PC-3 (cell line): ENCODE measurements around the gene TTLL9. TPM values are rescaled to one million over a fixed set of nuclear protein-coding genes. Genes with fewer than 3 reads are reported as not detected.

ENCODE experiments used
- ATAC-seq: fragments of 200-7000 bp; cut with Tn5 transposase; 2 replicates; pipeline ENCODE4 v1.9.1; 2020; ENCODE audit warnings: mild to moderate bottlenecking, moderate library complexity
- BruUV-seq: library from RNA; stranded (reverse); fragments of 400-500 nt; replicated peaks from 2 replicates; lab custom pipeline; 2021; lab: Mats Ljungman, UMichigan
- CTCF ChIA-PET: fragments of 300-600 bp; sonication (Branson Sonifier 250); formaldehyde crosslinking; loops from one replicate; lab custom pipeline; 2022; ENCODE audit warnings: antibody characterized with exemption; lab: Charles Lee
- POLR2A ChIA-PET: fragments of 300-600 bp; sonication (Branson Sonifier 250); formaldehyde crosslinking; loops from one replicate; lab custom pipeline; 2022; ENCODE audit warnings: antibody characterized with exemption; ENCODE audit not compliant: unreplicated experiment; lab: Charles Lee
- DNase-seq: peaks from one replicate; pipeline ENCODE4 v3.0.0-alpha.2; 2015
- H2AFZ ChIP-seq: fragments of 300-600 bp; sonication (generic); 2 replicates; pipeline ENCODE4 v1.6.0; 2016; ENCODE audit warnings: antibody characterized with exemption, low read length
- H3F3A ChIP-seq: fragments of 300-600 bp; sonication (generic); one replicate; pipeline ENCODE4 v1.6.0; 2017; ENCODE audit warnings: antibody characterized with exemption, low read length, control low read depth, mild to moderate bottlenecking; ENCODE audit not compliant: unreplicated experiment
- H3K27ac ChIP-seq: fragments of 300-600 bp; sonication (generic); 2 replicates; pipeline ENCODE4 v1.5.1; 2016; ENCODE audit warnings: mild to moderate bottlenecking, low read length
- H3K27me3 ChIP-seq: fragments of 300-600 bp; sonication (generic); 2 replicates; pipeline ENCODE4 v1.6.1; 2016; ENCODE audit warnings: low read length, mixed read lengths
- H3K36me3 ChIP-seq: fragments of 300-600 bp; sonication (generic); 2 replicates; pipeline ENCODE4 v1.6.1; 2016; ENCODE audit warnings: low read depth, mixed run types, low read length, mixed read lengths
- H3K4me1 ChIP-seq: fragments of 300-600 bp; sonication (generic); 2 replicates; pipeline ENCODE4 v1.5.1; 2016; ENCODE audit warnings: low read length; ENCODE audit not compliant: insufficient read depth
- H3K4me2 ChIP-seq: fragments of 300-600 bp; sonication (generic); 2 replicates; pipeline ENCODE4 v1.6.0; 2016; ENCODE audit warnings: low read length
- H3K4me3 ChIP-seq: fragments of 300-600 bp; sonication (generic); 2 replicates; pipeline ENCODE4 v1.5.1; 2016; ENCODE audit warnings: mild to moderate bottlenecking, low read length, mixed read lengths
- H3K79me2 ChIP-seq: fragments of 300-600 bp; sonication (generic); 2 replicates; pipeline ENCODE4 v1.6.1; 2017; ENCODE audit warnings: low read length, mixed read lengths
- H3K9ac ChIP-seq: fragments of 300-600 bp; sonication (generic); 2 replicates; pipeline ENCODE4 v1.6.0; 2016; ENCODE audit warnings: mild to moderate bottlenecking, low read length
- H3K9me2 ChIP-seq: fragments of 300-600 bp; sonication (generic); replicated peaks from 2 replicates; pipeline ENCODE4 v1.6.1; 2016; ENCODE audit warnings: mixed run types, low read length, mixed read lengths
- H3K9me3 ChIP-seq: fragments of 300-600 bp; sonication (generic); 2 replicates; pipeline ENCODE4 v1.6.1; 2016; ENCODE audit warnings: low read length, mixed read lengths
- H4K20me1 ChIP-seq: fragments of 300-600 bp; sonication (generic); 2 replicates; pipeline ENCODE4 v1.6.1; 2016; ENCODE audit warnings: low read length, mixed read lengths
- CTCF ChIP-seq: fragments of 300-600 bp; sonication (generic); conservative IDR thresholded peaks from 2 replicates; pipeline ENCODE4 v1.5.1; 2017; ENCODE audit warnings: antibody characterized with exemption, low read depth, mild to moderate bottlenecking, low read length
- EZH2 ChIP-seq: fragments of 300-600 bp; sonication (generic); IDR thresholded peaks from one replicate; pipeline ENCODE4 v1.6.1; 2017; ENCODE audit warnings: antibody characterized with exemption, mild to moderate bottlenecking, low read length; ENCODE audit not compliant: unreplicated experiment
- EZH2phosphoT487 ChIP-seq: fragments of 300-600 bp; sonication (generic); IDR thresholded peaks from 2 replicates; pipeline ENCODE4 v1.6.1; 2018; ENCODE audit warnings: mild to moderate bottlenecking, antibody characterized with exemption, low read length, borderline replicate concordance
- intact Hi-C: fragments of 100-400 bp; cut with micrococcal nuclease; formaldehyde crosslinking; loops from 2 replicates; pipeline ENCODE4 v1.9.0; 2023
- total RNA-seq: library from RNA; depleted of rRNA; stranded (reverse); fragments of >200 nt; gene quantifications from 2 replicates; pipeline ENCODE4 v1.2.3, GENCODE V29; 2014

Gene TTLL9
- total RNA-seq, 1 experiment from 2014 or later, result not detected

GRCh38 chr20:31969991-31970390 lies 99.6 kb downstream of the TTLL9 start:
- POLR2A ChIA-PET, result no interaction called here
- BruUV-seq, result no TSS peak
- CTCF ChIA-PET, result no interaction called here

GRCh38 chr20:31972471-31973021 lies 102.1 kb downstream of the TTLL9 start:
- Histone ChIP-seq H3K27me3 (peaks cover 60% of the 10 kb centered on the region), H3K9me3 (no peaks in the 10 kb centered on the region), H3K4me1 (no peaks in the 10 kb centered on the region), H3K79me2 (no peaks in the 10 kb centered on the region), H4K20me1 (no peaks in the 10 kb centered on the region), H3K9ac (no peak overlapping the region), H2AFZ (no peak overlapping the region), H3K4me2 (no peak overlapping the region), H3K9me2 (no peaks in the 10 kb centered on the region), H3F3A (no peaks in the 10 kb centered on the region), H3K4me3 (no peak overlapping the region), H3K27ac (no peak overlapping the region), H3K36me3 (no peaks in the 10 kb centered on the region)
- ATAC-seq, result no peak
- no TSS peak for BruUV-seq
- CTCF ChIA-PET, result no interaction called here
- DNase-seq, result no peak
- intact Hi-C loops, result no loop called here
- POLR2A ChIA-PET, result no interaction called here
- no peak for TF ChIP-seq CTCF
- TF ChIP-seq EZH2phosphoT487, result no peak
- TF ChIP-seq EZH2, result no peak

More at GRCh38 chr20:31969991-31970390, 99.6 kb downstream of the TTLL9 start:
- Histone ChIP-seq H3K4me3 (no peak overlapping the region), H3K27ac (no peak overlapping the region), H3K36me3 (no peaks in the 10 kb centered on the region), H3K9ac (no peak overlapping the region), H3K4me1 (no peaks in the 10 kb centered on the region), H3K4me2 (no peak overlapping the region), H3F3A (no peaks in the 10 kb centered on the region), H3K9me3 (no peaks in the 10 kb centered on the region), H4K20me1 (no peaks in the 10 kb centered on the region), H3K27me3 (peaks cover 71% of the 10 kb centered on the region), H3K79me2 (no peaks in the 10 kb centered on the region), H3K9me2 (no peaks in the 10 kb centered on the region), H2AFZ (no peak overlapping the region)
- intact Hi-C loops, result no loop called here
- no peak for DNase-seq
- ATAC-seq, result no peak
- no peak for TF ChIP-seq EZH2
- no peak for TF ChIP-seq EZH2phosphoT487
- TF ChIP-seq CTCF, result no peak

- no peaks in the 10 kb centered on the region for H3K9me3 ChIP-seq
- intact Hi-C loops, result no loop called here
These were observed 103.9 kb downstream of the TTLL9 start for GRCh38 chr20:31974296-31974695.

More at GRCh38 chr20:31974296-31974695, 103.9 kb downstream of the TTLL9 start:
- no peak for TF ChIP-seq CTCF
- no peak for TF ChIP-seq EZH2
- no peak for TF ChIP-seq EZH2phosphoT487
- Histone ChIP-seq H3K4me1 (no peaks in the 10 kb centered on the region), H3K9me2 (no peaks in the 10 kb centered on the region), H3K27ac (no peak overlapping the region), H3K79me2 (no peaks in the 10 kb centered on the region), H3K4me2 (no peak overlapping the region), H3K4me3 (no peak overlapping the region), H4K20me1 (no peaks in the 10 kb centered on the region), H3K36me3 (no peaks in the 10 kb centered on the region), H3K9ac (no peak overlapping the region), H3K27me3 (peaks cover 55% of the 10 kb centered on the region), H2AFZ (no peak overlapping the region), H3F3A (no peaks in the 10 kb centered on the region)
- no TSS peak for BruUV-seq
- DNase-seq (no peak), ATAC-seq (no peak)
- ChIA-PET POLR2A (no interaction called here), CTCF (no interaction called here)
